ENCODE measurements around the gene FAR1.

FAR1 gene

GRCh38 chr11:13672576-13673210, 4.2 kb downstream of the FAR1 start:
- no peak for DNase-seq

- DNase-seq, result no peak
Observed at GRCh38 chr11:13674799-13675509, 6.5 kb downstream of the FAR1 start.

- no peak for DNase-seq
Observed at GRCh38 chr11:13676576-13676975, 8.1 kb downstream of the FAR1 start.

- DNase-seq, result no peak
Observed at GRCh38 chr11:13679768-13680167, 11.3 kb downstream of the FAR1 start.

- no peak for DNase-seq
Observed at GRCh38 chr11:13680501-13681264, 12.2 kb downstream of the FAR1 start.

GRCh38 chr11:13681446-13681845, 13.0 kb downstream of the FAR1 start:
- DNase-seq, result no peak

- no peak for DNase-seq
Observed at GRCh38 chr11:13682212-13682611, 13.7 kb downstream of the FAR1 start.

- DNase-seq, result no peak
Observed at GRCh38 chr11:13685461-13686108, 17.1 kb downstream of the FAR1 start.

GRCh38 chr11:13686776-13687175, 18.3 kb downstream of the FAR1 start:
- DNase-seq, result no peak

- no peak for DNase-seq
Observed at GRCh38 chr11:13687271-13687670, 18.8 kb downstream of the FAR1 start.

GRCh38 chr11:13691286-13691899, 22.9 kb downstream of the FAR1 start:
- DNase-seq, result no peak

- no peak for DNase-seq
Observed at GRCh38 chr11:13692172-13692571, 23.7 kb downstream of the FAR1 start.

- no peak for DNase-seq
Observed at GRCh38 chr11:13694115-13694514, 25.6 kb downstream of the FAR1 start.

- no peak for DNase-seq
Observed at GRCh38 chr11:13695886-13696285, 27.4 kb downstream of the FAR1 start.

- DNase-seq, result no peak
Observed at GRCh38 chr11:13697710-13698109, 29.2 kb downstream of the FAR1 start.

GRCh38 chr11:13698132-13698531, 29.7 kb downstream of the FAR1 start:
- no peak for DNase-seq

GRCh38 chr11:13699041-13699440, 30.6 kb downstream of the FAR1 start:
- no peak for DNase-seq

GRCh38 chr11:13699870-13700269, 31.4 kb downstream of the FAR1 start:
- no peak for DNase-seq

- DNase-seq, result no peak
Observed at GRCh38 chr11:13701506-13701905, 33.0 kb downstream of the FAR1 start.

- DNase-seq, result no peak
Observed at GRCh38 chr11:13702071-13702470, 33.6 kb downstream of the FAR1 start.

GRCh38 chr11:13705710-13706109, 37.2 kb downstream of the FAR1 start:
- no peak for DNase-seq

- DNase-seq, result no peak
Observed at GRCh38 chr11:13713982-13714381, 45.5 kb downstream of the FAR1 start.

GRCh38 chr11:13717331-13717730, 48.9 kb downstream of the FAR1 start:
- DNase-seq, result no peak
